ENCODE measurements around the gene PACRG.

DNA sequence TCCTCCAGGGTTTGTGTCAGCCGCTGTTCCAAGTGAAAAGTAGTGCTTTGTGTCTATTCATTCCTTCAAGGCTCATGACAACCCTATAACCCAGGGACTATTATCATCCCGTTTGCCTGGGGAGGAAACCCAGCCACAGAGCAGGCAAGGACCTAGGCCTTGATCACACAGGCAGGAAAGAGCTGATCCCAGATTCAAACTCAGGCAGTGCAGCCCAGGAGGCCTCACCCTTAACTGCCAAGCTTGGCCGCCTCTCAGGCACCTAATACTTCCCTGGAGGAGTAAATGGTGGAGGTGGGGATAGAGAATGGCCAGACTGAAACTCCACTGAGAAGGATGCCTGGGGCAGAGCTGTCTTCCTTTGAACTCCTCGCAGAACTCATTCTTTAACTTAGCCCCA, 471.6 kb downstream of the PACRG start:
- no peak for TF ChIP-seq TEAD4 (IDR thresholded peaks at IDR 0.05; ENCODE audit: borderline replicate concordance, insufficient read depth)
- no peak for TF ChIP-seq MXI1 (IDR thresholded peaks at IDR 0.05; ENCODE audit: low read depth, low read length)
- TF ChIP-seq, protein P1, sequence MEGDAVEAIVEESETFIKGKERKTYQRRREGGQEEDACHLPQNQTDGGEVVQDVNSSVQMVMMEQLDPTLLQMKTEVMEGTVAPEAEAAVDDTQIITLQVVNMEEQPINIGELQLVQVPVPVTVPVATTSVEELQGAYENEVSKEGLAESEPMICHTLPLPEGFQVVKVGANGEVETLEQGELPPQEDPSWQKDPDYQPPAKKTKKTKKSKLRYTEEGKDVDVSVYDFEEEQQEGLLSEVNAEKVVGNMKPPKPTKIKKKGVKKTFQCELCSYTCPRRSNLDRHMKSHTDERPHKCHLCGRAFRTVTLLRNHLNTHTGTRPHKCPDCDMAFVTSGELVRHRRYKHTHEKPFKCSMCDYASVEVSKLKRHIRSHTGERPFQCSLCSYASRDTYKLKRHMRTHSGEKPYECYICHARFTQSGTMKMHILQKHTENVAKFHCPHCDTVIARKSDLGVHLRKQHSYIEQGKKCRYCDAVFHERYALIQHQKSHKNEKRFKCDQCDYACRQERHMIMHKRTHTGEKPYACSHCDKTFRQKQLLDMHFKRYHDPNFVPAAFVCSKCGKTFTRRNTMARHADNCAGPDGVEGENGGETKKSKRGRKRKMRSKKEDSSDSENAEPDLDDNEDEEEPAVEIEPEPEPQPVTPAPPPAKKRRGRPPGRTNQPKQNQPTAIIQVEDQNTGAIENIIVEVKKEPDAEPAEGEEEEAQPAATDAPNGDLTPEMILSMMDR (IDR thresholded peaks at IDR 0.05) = no peak
- TF ChIP-seq EZH2phosphoT487 (IDR thresholded peaks at IDR 0.05; ENCODE audit: borderline replicate concordance, low read depth) = no peak
- TF ChIP-seq FOXM1 (IDR thresholded peaks at IDR 0.05; ENCODE audit: low read depth) = no peak
- TF ChIP-seq EP300 (IDR thresholded peaks at IDR 0.05; ENCODE audit: borderline replicate concordance in 1 of 2, low read depth in 1 of 2, low read length in 1 of 2) = no peak
